Ovary (tissue), 9 donors: ENCODE data around the gene NMD3. TPM values are rescaled to one million over a fixed set of nuclear protein-coding genes. Genes with fewer than 3 reads are reported as not detected.

Experiments
- DNase-seq, 5 donors: peaks; one replicate each; pipeline ENCODE4 v3.0.0-alpha.2; 2019 to 2020
- H3K27ac ChIP-seq, 2 donors: fragments of 200-600 bp; one replicate each; pipeline versions ENCODE4 v1.5.1 to v1.8.0; 2019 to 2022
- H3K27me3 ChIP-seq: fragments of 200-600 bp; one replicate; pipeline ENCODE4 v1.8.0; 2022
- H3K36me3 ChIP-seq: fragments of 200-600 bp; sonication (generic); one replicate; pipeline ENCODE4 v1.5.1; 2019
- H3K4me1 ChIP-seq: one replicate; pipeline ENCODE4 v1.8.1; 2013; ENCODE audit warnings: mild to moderate bottlenecking, moderate library complexity; ENCODE audit not compliant: insufficient read depth
- H3K4me3 ChIP-seq: fragments of 200-600 bp; sonication (generic); one replicate; pipeline ENCODE4 v1.5.1; 2017
- H3K9me3 ChIP-seq, 2 donors: fragments of 200-600 bp in 1 of 2; sonication (generic) in 1 of 2; one replicate each; pipeline versions ENCODE4 v1.5.1 to v1.8.1; 2013 to 2019; ENCODE audit warnings: mild to moderate bottlenecking in 1 of 2, moderate library complexity in 1 of 2
- EP300 ChIP-seq: sonication (generic); formaldehyde crosslinking; IDR thresholded peaks from one replicate; pipeline ENCODE4 v1.6.1; 2017; ENCODE audit warnings: antibody characterized with exemption
- POLR2A ChIP-seq: fragments of 450-650 bp; IDR thresholded peaks from one replicate; pipeline ENCODE4 v1.6.1; 2017; ENCODE audit warnings: antibody characterized with exemption, mild to moderate bottlenecking, moderate library complexity
- WGBS, 3 donors: extraction: QIAGEN DNeasy Blood & Tissue Kit in 1 of 3; methylation state at CpG; one replicate each; pipeline versions ENCODE4 v1.1.5 to v1.1.7; 2013 to 2017; 5-methylcytosine and 5-hydroxymethylcytosine counted together
- intact Hi-C, 4 donors: fragments of 100-400 bp; cut with DNase I; formaldehyde crosslinking; loops; one replicate each; pipeline versions ENCODE4 v1.11.0 to v1.15.1; 2022 to 2023
- polyA plus RNA-seq, 2 donors: library from polyadenylated mRNA; stranded (reverse); fragments of 200-250 nt in 1 of 2; fragments of 350-450 nt in 1 of 2; fragmentation: Illumina TruSeq in 1 of 2; extraction: RNeasy Lipid Tissue Mini Kit (QIAGEN cat#74804) in 1 of 2; gene quantifications; one replicate each; pipeline ENCODE4 v1.2.3, GENCODE V29; 2013 to 2014
- total RNA-seq, 7 donors: library from RNA; depleted of rRNA in 2 of 7; stranded (reverse); fragments of >200 nt in 2 of 7; fragmentation: NEBNext Ultra II Directional in 3 of 7; extraction: Animal tissue kit (Norgen Biotek cat#: 25700) in 3 of 7; gene quantifications; one replicate each; pipeline versions ENCODE4 v1.1.0 to v1.2.4, GENCODE V29; 2016 to 2023
- TF ChIP-seq, protein P1 (sequence below), 3 donors: fragments of 450-650 bp in 2 of 3; fragments of 200-600 bp in 1 of 3; IDR thresholded peaks; one replicate each; pipeline versions ENCODE4 v1.5.1 to v1.8.0; 2016 to 2022; ENCODE audit warnings: antibody characterized with exemption in 3 of 3, mild to moderate bottlenecking in 1 of 3
- donor health status: DM: no; HTN: no; CAD: no; lungs with moderate emphysema.
- donor health status: DM: no; HTN: no; CAD: no.
- donor health status: Bipolar disorder and iron deficiency.
- donor health status: DM: yes; HTN: yes; CAD: no.
- donor health status: DM: no; HTN: no; CAD: no.
- donor health status: DM: yes; HTN: yes; CAD: no.

The NMD3 gene
- total and polyA plus RNA-seq, 9 donors = 25.9 to 61.7 (median 46.4) TPM

DNA sequence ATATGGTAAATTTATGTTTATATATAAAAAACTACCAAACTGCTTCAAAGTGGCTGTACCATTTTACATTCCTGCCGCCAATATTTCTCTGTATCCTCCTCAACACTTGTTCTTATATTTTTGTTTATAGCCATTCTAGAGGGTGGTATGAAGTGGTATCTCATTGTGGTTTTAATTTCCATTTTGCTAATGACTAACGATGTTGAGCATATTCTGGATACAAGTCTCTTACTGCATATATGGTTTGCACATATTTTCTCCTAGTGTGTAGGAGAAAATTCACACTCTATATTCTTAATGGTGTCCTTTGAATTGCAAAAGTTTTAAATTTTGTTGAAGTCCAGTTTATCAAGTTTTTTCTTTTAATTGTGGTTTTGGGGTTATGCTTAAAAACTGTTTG, 15.1 kb downstream of the NMD3 start:
- DNase-seq = no peak
- Histone ChIP-seq H3K27me3 (no peaks in the 10 kb centered on the region), H3K4me1 (no peaks in the 10 kb centered on the region), H3K4me3 (no peak overlapping the region), H3K27ac (no peak overlapping the region), H3K9me3 (no peaks in the 10 kb centered on the region), H3K36me3 (no peaks in the 10 kb centered on the region)
- TF ChIP-seq POLR2A = no peak
- TF ChIP-seq EP300 = no peak
- TF ChIP-seq, protein P1, sequence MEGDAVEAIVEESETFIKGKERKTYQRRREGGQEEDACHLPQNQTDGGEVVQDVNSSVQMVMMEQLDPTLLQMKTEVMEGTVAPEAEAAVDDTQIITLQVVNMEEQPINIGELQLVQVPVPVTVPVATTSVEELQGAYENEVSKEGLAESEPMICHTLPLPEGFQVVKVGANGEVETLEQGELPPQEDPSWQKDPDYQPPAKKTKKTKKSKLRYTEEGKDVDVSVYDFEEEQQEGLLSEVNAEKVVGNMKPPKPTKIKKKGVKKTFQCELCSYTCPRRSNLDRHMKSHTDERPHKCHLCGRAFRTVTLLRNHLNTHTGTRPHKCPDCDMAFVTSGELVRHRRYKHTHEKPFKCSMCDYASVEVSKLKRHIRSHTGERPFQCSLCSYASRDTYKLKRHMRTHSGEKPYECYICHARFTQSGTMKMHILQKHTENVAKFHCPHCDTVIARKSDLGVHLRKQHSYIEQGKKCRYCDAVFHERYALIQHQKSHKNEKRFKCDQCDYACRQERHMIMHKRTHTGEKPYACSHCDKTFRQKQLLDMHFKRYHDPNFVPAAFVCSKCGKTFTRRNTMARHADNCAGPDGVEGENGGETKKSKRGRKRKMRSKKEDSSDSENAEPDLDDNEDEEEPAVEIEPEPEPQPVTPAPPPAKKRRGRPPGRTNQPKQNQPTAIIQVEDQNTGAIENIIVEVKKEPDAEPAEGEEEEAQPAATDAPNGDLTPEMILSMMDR (IDR thresholded peaks at IDR 0.05) = no peak
- WGBS, 3 donors = 91 to 97% (median 95%) methylated on average over 2 of the region's 2 CpGs
- intact Hi-C loops = no loop called here

DNA sequence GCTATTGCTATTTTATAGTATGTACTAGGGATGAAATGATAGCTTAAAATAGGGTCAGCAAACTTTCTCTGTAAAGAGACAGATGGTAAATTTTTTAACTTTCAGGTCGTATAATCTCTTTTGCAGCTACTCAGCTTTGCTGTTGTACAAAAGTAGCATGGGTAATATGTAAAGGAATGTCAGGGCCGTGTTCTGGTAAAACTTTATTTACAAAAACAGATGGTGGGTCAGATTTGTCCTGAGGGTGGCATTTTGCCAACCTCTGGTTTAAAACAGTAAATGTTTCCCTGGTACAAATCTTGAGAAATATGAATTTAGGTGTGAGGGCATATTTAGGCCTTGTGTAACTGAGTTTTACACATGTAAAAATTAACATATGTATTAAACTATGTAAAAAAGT, 18.6 kb downstream of the NMD3 start:
- H3K27me3 ChIP-seq = no peaks in the 10 kb centered on the region
- H3K27ac ChIP-seq = no peak overlapping the region
- no peaks in the 10 kb centered on the region for H3K36me3 ChIP-seq
- TF ChIP-seq, protein P1 (IDR thresholded peaks at IDR 0.05) = no peak
- TF ChIP-seq POLR2A = no peak
- TF ChIP-seq EP300 = no peak
- DNase-seq = no peak
- no peaks in the 10 kb centered on the region for H3K4me1 ChIP-seq
- H3K4me3 ChIP-seq = no peak overlapping the region
- intact Hi-C loops = no loop called here
- no peaks in the 10 kb centered on the region for H3K9me3 ChIP-seq
- WGBS, 3 donors = 49 to 61% (median 54%) methylated on average over 2 of the region's 2 CpGs

DNA sequence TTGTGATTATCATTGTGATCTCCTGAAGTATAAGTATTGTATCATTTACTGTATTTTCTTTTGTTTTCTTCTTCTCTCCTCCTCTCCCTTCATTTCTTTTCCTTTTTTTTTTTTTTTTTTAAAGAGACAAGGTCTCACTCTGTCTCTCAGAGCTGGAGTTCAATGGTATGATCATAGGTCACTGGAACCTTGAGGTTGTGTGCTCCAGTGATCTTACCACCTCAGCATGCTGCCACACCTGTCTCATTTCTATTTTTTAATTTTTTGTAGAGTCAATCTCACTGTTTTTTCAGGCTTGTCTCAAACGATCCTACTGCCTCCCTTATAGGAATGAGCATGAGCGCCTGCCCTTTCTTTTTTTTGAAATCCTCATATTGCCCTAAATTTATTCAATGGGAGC, 23.4 kb downstream of the NMD3 start:
- H3K27me3 ChIP-seq = no peaks in the 10 kb centered on the region
- no peaks in the 10 kb centered on the region for H3K36me3 ChIP-seq
- intact Hi-C loops = no loop called here
- H3K27ac ChIP-seq = no peak overlapping the region
- TF ChIP-seq POLR2A = no peak
- TF ChIP-seq EP300 = no peak
- TF ChIP-seq, protein P1 (IDR thresholded peaks at IDR 0.05) = no peak
- 77 to 82% (median 81%) methylated on average over 2 of the region's 2 CpGs for WGBS, 3 donors
- DNase-seq = no peak
- H3K4me3 ChIP-seq = no peak overlapping the region
- H3K9me3 ChIP-seq = no peaks in the 10 kb centered on the region
- no peaks in the 10 kb centered on the region for H3K4me1 ChIP-seq

DNA sequence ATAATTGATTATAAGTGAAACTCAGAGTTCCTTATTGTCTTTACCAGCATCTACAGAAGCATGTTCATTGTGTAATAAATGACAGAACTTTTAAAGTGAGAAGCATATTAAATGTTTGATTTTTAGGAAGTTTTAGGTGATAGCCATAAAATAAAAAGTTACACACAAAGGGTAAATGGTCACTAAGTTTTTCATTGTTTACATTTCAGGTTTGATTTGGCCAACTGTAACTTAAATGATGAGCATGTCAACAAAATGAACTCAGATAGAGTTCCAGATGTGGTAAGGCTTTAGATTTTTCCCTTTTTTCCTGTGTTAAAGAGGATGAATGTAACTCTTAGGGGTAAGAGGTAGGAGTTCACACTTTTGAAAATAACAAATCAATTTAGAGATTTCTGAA, 25.9 kb downstream of the NMD3 start:
- TF ChIP-seq, protein P1 (IDR thresholded peaks at IDR 0.05) = no peak
- TF ChIP-seq POLR2A (no peak), EP300 (no peak)
- Histone ChIP-seq H3K36me3 (no peaks in the 10 kb centered on the region), H3K27me3 (no peaks in the 10 kb centered on the region), H3K27ac (no peak overlapping the region), H3K9me3 (no peaks in the 10 kb centered on the region), H3K4me3 (no peak overlapping the region), H3K4me1 (no peaks in the 10 kb centered on the region)
- DNase-seq = no peak
- intact Hi-C loops = no loop called here

DNA sequence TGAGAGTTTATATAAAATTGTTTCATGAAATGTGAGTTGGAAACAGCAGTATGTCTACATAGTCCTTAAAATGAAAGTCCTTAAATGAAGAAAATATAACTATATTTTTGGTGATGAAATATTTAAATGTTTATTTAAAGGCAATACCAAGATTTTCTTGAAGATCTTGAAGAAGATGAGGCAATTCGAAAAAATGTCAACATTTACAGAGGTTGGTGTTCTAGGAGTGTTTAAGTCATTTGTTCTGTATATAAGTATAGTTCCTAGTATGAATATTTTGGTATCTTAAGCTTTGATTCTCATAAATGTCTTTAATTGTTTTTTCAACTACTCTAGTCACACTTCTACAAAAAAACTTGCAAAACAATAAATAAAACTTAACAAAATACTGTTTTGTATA, 29.0 kb downstream of the NMD3 start:
- H3K27ac ChIP-seq = no peak overlapping the region
- no peak for TF ChIP-seq POLR2A
- TF ChIP-seq, protein P1 (IDR thresholded peaks at IDR 0.05) = no peak
- TF ChIP-seq EP300 = no peak
- DNase-seq = no peak
- WGBS, 3 donors = 90 to 97% (median 90%) methylated on average over 1 of the region's 1 CpG
- H3K4me3 ChIP-seq = no peak overlapping the region
- H3K9me3 ChIP-seq = no peaks in the 10 kb centered on the region
- no peaks in the 10 kb centered on the region for H3K4me1 ChIP-seq
- H3K27me3 ChIP-seq = no peaks in the 10 kb centered on the region
- H3K36me3 ChIP-seq = no peaks in the 10 kb centered on the region
- intact Hi-C loops = no loop called here
